Transverse colon (tissue), 3 donors: ENCODE results near the gene GKN1.

Experiments
- CTCF ChIP-seq, 5 experiments: fragments of 200-600 bp in 3 of 5; fragments of 450-650 bp in 2 of 5; sonication (generic) in 3 of 5; IDR thresholded peaks; 1 replicate in 2 of 5; 2 replicates in 3 of 5; pipeline ENCODE4 v1.5.1; 2016 to 2017; ENCODE audit warnings: antibody characterized with exemption in 5 of 5, inconsistent platforms in 3 of 5, mild to moderate bottlenecking in 2 of 5, moderate library complexity in 1 of 5
- POLR2A ChIP-seq: fragments of 450-650 bp; IDR thresholded peaks from one replicate; pipeline ENCODE4 v1.6.1; 2016; ENCODE audit warnings: antibody characterized with exemption, mild to moderate bottlenecking, moderate library complexity

GRCh38 chr2:68932402-68932801 is 42.0 kb upstream of the GKN1 start:
- TF ChIP-seq CTCF (IDR thresholded peaks at IDR 0.05) = no peak
- no peak for TF ChIP-seq POLR2A
